ENCODE measurements around the gene RTL10. TPM values are rescaled to one million over a fixed set of nuclear protein-coding genes. Genes with fewer than 3 reads are reported as not detected.

Gene RTL10
- total and polyA plus RNA-seq, 2 of the 13 experiments (the other 11 are each of a cell fraction or from before 2014, with no cell fraction given): 14.1 to 15.8 TPM

DNA sequence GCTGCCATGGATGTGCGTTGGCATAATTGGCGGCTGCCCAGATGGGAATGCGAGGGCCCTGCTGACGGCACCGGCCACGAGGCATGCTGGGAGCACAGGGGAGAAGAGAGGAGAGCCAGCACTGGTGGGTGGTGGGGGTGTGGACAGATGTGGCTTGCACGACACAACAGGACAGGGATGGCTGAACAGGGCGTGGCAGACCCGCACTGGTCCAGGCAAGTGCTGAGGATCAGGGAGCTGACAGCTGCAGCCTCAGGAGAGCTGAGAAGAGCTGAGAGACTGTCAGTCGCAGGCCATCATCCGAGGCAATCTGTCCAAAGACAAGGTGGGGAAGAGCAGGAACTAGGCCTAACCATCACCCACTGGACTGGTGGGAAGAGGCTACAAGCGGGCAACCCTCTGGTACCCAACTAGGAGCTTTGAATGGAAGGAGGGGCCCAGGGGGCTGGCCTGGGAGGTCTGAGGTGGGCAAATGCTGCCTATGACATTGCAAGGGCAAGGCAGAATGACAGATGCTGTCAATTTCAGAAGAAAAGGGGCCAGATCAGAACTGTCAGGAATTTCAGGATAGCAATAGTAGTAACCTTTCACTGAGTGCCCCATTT lies 2.4 kb downstream of the RTL10 start (continued):
- TF ChIP-seq ARID5B (CRISPR knock-in tag; IDR thresholded peaks at IDR 0.05): no peak
- TF ChIP-seq AGO2 (optimal IDR thresholded peaks at IDR 0.05; ENCODE audit: low read depth, low read length): peak; percentile 4
- no peak for TF ChIP-seq ZNF883 (CRISPR knock-in tag; IDR thresholded peaks at IDR 0.05; ENCODE audit: not compliant biosample characterization)
- TF ChIP-seq SMYD3 (CRISPR knock-in tag; IDR thresholded peaks at IDR 0.05): no peak
- TF ChIP-seq SP1 (IDR thresholded peaks at IDR 0.05): no peak
- no peak for TF ChIP-seq SP1 (CRISPR knock-in tag; IDR thresholded peaks at IDR 0.05)
- TF ChIP-seq, protein P1, sequence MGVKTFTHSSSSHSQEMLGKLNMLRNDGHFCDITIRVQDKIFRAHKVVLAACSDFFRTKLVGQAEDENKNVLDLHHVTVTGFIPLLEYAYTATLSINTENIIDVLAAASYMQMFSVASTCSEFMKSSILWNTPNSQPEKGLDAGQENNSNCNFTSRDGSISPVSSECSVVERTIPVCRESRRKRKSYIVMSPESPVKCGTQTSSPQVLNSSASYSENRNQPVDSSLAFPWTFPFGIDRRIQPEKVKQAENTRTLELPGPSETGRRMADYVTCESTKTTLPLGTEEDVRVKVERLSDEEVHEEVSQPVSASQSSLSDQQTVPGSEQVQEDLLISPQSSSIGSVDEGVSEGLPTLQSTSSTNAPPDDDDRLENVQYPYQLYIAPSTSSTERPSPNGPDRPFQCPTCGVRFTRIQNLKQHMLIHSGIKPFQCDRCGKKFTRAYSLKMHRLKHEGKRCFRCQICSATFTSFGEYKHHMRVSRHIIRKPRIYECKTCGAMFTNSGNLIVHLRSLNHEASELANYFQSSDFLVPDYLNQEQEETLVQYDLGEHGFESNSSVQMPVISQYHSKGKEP (CRISPR knock-in tag; IDR thresholded peaks at IDR 0.05): no peak

All from HepG2 (cell line).